Occipital lobe (tissue), 2 donors: Measurements from ENCODE around the gene PTPN18. TPM values are rescaled to one million over a fixed set of nuclear protein-coding genes. Genes with fewer than 3 reads are reported as not detected.

Experiments used
- DNase-seq: peaks from one replicate; lab custom pipeline; 2025; lab: John Stamatoyannopoulos, UW
- total RNA-seq: library from RNA; depleted of rRNA; stranded (reverse); fragments of >200 nt; gene quantifications from one replicate; pipeline ENCODE4 v1.2.3, GENCODE V29; 2014

PTPN18 gene
- total RNA-seq, 1 donor from 2014 or later = 16.7 TPM

DNA sequence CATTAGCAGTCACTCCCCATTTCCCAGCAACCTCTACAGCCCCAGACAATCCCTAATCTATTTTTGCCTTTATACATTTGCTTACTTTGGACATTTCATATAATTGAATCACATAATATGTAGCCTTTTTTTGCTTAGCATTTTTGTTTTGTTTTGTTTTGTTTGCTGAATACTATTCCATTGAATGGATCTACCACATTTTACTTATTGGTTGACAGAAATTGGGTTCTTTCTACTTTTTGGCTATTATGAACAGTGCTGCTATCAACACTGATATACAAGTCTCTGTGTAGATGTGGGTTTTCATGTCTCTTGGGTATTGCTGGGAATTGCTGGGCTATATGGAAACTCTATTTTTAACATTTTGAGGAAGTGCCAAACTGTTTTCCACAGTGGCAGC, 7.6 kb downstream of the PTPN18 start:
- no peak for DNase-seq

- DNase-seq = no peak
Observed at GRCh38 chr2:130365075-130365474, 9.2 kb downstream of the PTPN18 start.

DNA sequence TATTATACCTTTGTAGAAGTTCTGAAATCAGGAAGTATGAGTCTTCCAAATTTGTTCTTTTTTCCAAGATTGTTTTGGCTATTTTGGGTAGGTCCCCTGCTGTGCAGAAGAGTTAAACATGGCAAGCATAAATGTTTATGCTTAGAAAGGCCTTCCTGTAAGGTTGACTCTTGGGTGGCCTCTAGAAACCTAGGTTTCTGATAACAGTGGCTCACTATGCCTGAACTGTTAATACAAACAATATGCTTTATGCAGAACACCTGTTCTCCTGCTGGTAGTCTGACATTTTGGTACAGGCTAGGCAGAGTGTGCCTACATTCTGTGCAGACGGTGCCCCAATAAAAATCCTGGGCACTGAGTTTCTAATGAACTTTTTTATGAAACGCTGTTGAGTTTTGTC, 10.1 kb downstream of the PTPN18 start:
- no peak for DNase-seq

- no peak for DNase-seq
Observed at GRCh38 chr2:130366720-130367119, 10.9 kb downstream of the PTPN18 start.

DNA sequence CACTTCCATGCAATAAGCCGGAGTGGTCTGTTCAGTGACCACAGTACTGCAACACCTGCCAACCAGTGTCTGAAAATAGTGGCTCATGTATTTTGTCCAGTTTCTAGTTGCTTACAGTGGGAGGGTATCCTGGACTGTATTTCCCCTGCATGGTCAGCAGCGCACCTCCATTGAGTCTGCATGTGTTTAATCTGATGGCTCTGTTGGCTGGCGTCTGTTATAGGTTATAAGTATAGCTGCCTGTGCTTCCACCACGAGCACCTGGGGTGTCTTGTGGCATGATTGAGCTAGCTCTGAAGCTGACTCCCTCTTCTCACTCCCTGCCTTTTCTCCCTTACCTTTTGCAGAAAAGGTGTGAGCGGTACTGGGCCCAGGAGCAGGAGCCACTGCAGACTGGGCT, 12.9 kb downstream of the PTPN18 start:
- DNase-seq = no peak

- DNase-seq = no peak
Observed at GRCh38 chr2:130369311-130369964, 13.6 kb downstream of the PTPN18 start.

- DNase-seq = no peak
Observed at GRCh38 chr2:130369965-130370341, 14.1 kb downstream of the PTPN18 start.

DNA sequence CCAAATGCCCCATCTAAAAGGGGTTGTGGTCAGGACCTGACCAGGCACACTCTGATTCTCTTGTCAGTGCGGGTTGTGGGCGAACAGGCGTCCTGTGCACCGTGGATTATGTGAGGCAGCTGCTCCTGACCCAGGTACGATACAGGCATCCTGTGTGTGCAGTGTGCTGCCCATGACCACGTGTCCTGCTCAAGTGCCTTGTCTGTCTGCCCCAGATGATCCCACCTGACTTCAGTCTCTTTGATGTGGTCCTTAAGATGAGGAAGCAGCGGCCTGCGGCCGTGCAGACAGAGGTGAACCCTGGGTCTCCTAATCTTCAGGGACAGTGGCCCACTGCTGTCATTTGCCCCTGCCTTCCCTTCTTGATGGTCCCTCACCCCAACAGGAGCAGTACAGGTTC, 14.6 kb downstream of the PTPN18 start:
- no peak for DNase-seq

- DNase-seq = no peak
Observed at GRCh38 chr2:130371723-130372054, 15.8 kb downstream of the PTPN18 start.

DNA sequence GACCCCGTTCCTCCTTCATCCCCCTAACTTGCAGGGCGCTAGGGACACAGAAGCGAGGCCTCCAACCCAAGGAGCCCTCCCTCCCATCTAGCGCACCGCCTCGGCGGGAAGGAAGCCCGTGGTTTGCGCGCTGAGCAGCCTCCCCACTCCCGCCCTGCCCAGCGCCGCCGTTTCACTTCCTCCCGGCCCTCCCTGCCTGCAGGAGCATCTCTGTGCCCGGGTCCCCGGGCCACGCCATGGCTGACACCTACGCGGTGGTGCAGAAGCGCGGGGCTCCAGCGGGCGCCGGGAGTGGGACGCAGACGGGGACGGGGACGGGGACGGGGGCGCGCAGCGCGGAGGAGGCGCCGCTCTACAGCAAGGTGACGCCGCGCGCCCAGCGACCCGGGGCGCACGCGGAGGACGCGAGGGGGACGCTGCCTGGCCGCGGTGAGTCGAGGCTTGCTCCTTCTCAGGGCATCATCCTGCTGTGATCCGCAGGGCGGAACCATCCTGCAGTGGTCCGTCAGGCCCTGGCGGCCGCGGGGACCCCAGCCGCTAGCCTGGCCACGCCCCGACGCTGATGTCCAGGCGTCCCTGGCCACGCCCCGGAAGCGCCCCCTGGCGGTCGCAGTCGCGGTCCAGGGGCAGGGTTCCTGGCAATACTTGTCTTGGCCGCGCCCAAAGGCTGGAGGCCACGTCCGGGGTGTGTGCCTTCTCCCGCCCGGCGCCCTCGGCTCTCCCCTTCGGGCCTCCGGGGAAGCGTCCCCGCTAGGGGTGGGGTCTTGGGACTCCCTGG, 16.4 kb downstream of the PTPN18 start:
- peak; percentile 68 for DNase-seq

DNA sequence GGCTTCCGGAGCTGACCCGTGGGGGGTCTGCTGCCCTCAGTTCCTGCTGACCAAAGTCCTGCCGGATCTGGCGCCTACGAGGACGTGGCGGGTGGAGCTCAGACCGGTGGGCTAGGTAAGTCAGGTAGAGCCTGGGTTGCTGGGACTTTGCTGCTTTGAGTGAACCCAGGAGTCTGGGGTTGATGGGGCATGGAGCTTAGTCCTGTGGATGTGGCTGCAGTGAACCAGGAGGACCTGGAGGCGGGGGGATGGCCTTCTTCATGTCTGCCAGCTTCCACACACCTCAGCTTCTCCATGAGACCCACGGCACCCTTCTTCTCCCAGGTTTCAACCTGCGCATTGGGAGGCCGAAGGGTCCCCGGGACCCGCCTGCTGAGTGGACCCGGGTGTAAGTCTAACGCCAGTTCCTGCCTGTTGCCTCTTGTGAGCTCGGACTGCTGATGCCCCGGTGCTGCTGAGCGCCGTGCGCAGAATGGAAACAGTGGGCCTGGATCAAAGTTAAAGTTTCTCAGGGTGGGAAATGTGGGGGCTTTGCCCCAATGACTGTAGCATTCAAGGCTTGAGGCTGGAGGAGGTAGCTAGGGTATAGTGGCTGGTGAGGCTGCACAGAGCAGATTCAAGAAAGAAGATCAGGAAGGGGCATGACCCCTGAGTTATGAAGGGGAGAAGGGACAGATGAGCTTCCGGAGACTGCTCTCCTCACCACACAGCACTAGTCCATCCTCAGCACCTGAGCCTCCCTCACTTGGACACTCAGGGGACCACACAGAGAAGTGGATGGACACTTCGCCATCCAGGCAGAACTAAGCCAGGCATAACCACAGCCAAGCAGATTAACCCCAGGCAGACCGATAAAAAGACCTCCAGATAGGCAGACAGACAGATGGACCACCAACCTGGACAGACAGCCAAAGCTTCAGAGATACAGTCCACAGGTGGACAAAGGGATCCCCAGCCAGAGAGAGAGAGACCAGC, 17.3 kb downstream of the PTPN18 start:
- DNase-seq = no peak

GRCh38 chr2:130373808-130374365, 18.0 kb downstream of the PTPN18 start:
- no peak for DNase-seq

- no peak for DNase-seq
Observed at GRCh38 chr2:130374587-130375290, 18.9 kb downstream of the PTPN18 start.

DNA sequence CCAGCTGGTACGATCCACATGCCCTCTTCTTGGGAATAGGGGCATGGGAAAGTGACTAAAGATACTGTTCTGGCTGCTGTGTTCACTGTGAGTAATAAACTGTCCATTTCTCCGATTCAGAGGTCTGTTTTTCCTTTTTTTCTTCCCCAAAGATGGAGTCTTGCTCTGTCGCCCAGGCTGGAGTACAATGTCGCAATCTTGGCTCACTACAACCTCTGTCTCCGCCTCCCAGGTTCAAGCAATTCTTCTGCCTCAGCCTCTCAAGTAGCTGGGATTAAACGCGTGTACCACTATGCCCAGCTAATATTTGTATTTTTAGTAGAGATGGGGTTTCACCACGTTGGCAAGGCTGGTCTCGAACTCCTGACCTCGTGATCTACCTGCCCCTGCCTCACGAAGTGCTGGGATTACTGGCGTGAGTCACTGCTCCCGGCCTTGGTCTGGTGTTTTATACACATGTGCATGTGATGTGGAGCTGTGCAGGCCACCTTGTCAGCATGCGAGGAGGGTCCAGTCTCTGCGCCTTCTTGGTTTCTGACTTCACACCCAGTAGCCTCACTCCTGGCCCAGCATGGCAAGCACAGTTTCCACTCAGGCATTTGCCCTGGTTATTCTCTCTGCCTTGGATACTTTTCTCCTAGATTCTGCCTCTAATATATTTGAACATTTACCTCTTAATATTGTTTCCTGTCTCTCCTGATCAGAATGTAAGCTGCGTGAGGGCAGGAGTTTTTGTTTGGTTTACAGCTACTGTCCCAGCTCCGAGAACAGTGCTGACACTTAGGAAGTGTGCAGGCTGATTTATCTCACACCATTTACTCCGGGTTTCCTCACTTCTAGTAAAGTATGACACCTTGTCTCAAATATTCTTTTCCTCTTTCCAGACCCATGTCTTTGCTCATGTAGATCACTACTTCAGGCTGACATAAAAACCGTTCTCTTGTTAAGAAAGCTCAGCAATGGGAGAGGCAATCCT, 19.7 kb downstream of the PTPN18 start:
- DNase-seq = no peak

DNA sequence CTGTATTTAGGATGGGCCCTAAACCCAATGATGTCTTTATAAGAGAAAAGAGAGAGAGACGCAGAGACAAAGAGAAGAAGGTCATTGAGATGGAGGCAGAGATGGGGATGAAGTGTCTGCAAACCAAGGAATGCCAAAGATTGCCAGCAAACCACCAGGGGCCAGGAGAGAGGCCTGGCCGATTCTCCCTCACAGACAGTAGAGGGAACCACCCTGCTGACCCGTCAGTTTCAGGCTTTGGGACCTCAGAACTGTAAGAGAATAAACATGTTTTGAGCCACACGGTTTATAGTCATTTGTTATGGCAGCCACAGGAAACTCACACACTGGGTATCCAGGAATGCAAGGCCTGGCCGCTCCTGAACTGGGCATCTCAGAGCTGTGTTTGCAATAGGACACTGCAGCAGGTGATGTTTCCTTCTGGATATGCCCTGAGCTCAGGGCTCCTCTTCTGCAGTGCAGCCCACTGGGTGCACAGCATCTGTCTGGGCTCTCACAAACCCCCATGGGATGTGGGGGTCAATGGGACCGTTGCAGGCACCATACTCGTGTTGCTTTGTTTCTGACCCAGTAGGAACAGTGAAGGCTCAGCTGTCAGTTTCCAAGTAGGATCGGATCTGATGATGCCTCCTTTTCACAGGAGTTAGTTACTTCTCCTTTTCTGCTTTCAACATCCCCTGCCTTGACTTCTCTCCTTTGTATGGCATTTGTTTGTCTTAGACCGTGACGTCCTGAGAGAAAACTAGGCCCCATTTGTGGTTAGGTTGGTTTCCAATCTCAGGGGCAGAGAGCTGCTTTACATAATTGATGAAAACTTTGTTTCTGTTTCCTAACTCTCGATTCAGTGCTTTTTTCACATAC, 20.8 kb downstream of the PTPN18 start:
- no peak for DNase-seq

GRCh38 chr2:130377491-130377890, 21.6 kb downstream of the PTPN18 start:
- no peak for DNase-seq

- no peak for DNase-seq
Observed at GRCh38 chr2:130378206-130378897, 22.5 kb downstream of the PTPN18 start.

GRCh38 chr2:130378898-130379214, 23.0 kb downstream of the PTPN18 start:
- no peak for DNase-seq
